ENCODE measurements around the gene APC. TPM values are rescaled to one million over a fixed set of nuclear protein-coding genes. Genes with fewer than 3 reads are reported as not detected.

The APC gene
- total and polyA plus RNA-seq, 2 of the 8 experiments (the other 6 are each of a cell fraction or from before 2014, with no cell fraction given): 6.8 to 41.9 TPM

GRCh38 chr5:112822456-112822855, 84.8 kb downstream of the APC start:
- Histone ChIP-seq H3K18ac (ENCODE audit: extremely low read depth, low read length) (no peak overlapping the region), H2BK12ac (ENCODE audit: low read depth, low read length) (no peak overlapping the region), H3K4me2 (ENCODE audit: insufficient read depth in 1 of 2, low read depth in 2 of 2, low read length in 2 of 2) (no peak overlapping the region), H2BK120ac (replicated peaks; ENCODE audit: low read depth, low read length) (no peak overlapping the region), H4K20me1 (replicated peaks in 1 of 2; ENCODE audit: control insufficient read depth in 1 of 2, insufficient read depth in 2 of 2, low read length in 2 of 2) (peaks cover 0 to 2% of the 10 kb centered on the region in 2 experiments), H3K14ac (ENCODE audit: insufficient read length) (no peak overlapping the region), H3K4me1 (replicated peaks in 1 of 4; ENCODE audit: control insufficient read depth in 3 of 4, insufficient read depth in 4 of 4, low read length in 3 of 4) (peaks cover 0 to 2% (median 0%) of the 10 kb centered on the region in 4 experiments; a peak in 1 of 7 replicates), H3K79me2 (ENCODE audit: control insufficient read depth in 1 of 2, insufficient read depth in 2 of 2, low read length in 2 of 2) (no peaks in the 10 kb centered on the region), H2BK20ac (ENCODE audit: low read length) (no peak overlapping the region), H3K9ac (replicated peaks in 1 of 4; ENCODE audit: extremely low read depth in 1 of 4, low read depth in 3 of 4, low read length in 3 of 4) (no peak overlapping the region), H3K27ac (ENCODE audit: low read depth, low read length) (0 out of 2 replicates have a peak overlapping the region, but pooled peaks have one; percentile 14), H4K8ac (ENCODE audit: extremely low read depth, insufficient read depth, low read length) (no peak overlapping the region), H2AFZ (ENCODE audit: low read length) (no peak overlapping the region), H3K79me1 (ENCODE audit: low read depth, low read length) (no peaks in the 10 kb centered on the region), H3K23ac (ENCODE audit: insufficient read length) (no peak overlapping the region), H3K36me3 (ENCODE audit: control insufficient read depth in 2 of 4, insufficient read depth in 4 of 4, low read length in 3 of 4) (peaks cover 0 to 31% (median 11%) of the 10 kb centered on the region in 4 experiments; a peak in 6 of 8 replicates), H3K23me2 (ENCODE audit: low read depth, low read length) (peaks cover 1% of the 10 kb centered on the region; the same call in 1 of the 2 replicates), H3K27me3 (replicated peaks in 1 of 4; ENCODE audit: control insufficient read depth in 3 of 4, extremely low read depth in 1 of 4, insufficient read depth in 3 of 4, low read length in 3 of 4) (no peaks in the 10 kb centered on the region), H3K4ac (replicated peaks; ENCODE audit: insufficient read length, low read depth, low read length) (no peak overlapping the region), H4K91ac (replicated peaks; ENCODE audit: insufficient read length, low read length) (no peak overlapping the region), H3K56ac (replicated peaks; ENCODE audit: insufficient read length, low read depth, low read length) (no peak overlapping the region), H3K4me3 (ENCODE audit: extremely low read depth in 1 of 4, insufficient read depth in 2 of 4, low read depth in 3 of 4, low read length in 4 of 4) (no peak overlapping the region), H2AK5ac (ENCODE audit: low read depth, low read length) (no peak overlapping the region), H2BK15ac (ENCODE audit: low read length) (no peak overlapping the region), H4K5ac (ENCODE audit: insufficient read length, low read depth, low read length) (no peak overlapping the region), H2BK5ac (ENCODE audit: low read depth, low read length) (no peak overlapping the region), H3K9me3 (ENCODE audit: insufficient read depth in 2 of 2, low read depth in 1 of 2, low read length in 1 of 2) (no peaks in the 10 kb centered on the region)
- 65% methylated on average over 4 of the region's 4 CpGs; no CpG with 5 or more reads in 1 of the 2 experiments for WGBS, 2 experiments (ENCODE audit: extremely low coverage in 1 of 2, insufficient coverage in 1 of 2, insufficient read length in 1 of 2, insufficient replicate concordance in 2 of 2, low coverage in 1 of 2, low lambda C conversion rate in 2 of 2, missing lambda C conversion rate in 1 of 2)
- FAIRE-seq (no peak), DNase-seq (ENCODE audit: low read depth in 1 of 2, low spot score in 2 of 2) (no peak)
- POLR2A ChIA-PET (ENCODE audit: partially characterized antibody): no interaction called here
- CTCF ChIA-PET (ENCODE audit: partially characterized antibody): no interaction called here
- TF ChIP-seq CTBP2 (IDR thresholded peaks at IDR 0.05; ENCODE audit: borderline replicate concordance, insufficient read depth, insufficient read length, low read length): no peak
- TF ChIP-seq BCL11A (IDR thresholded peaks at IDR 0.05; ENCODE audit: low read depth in 2 of 2, low read length in 2 of 2): no peak
- TF ChIP-seq TEAD4 (IDR thresholded peaks at IDR 0.05; ENCODE audit: low read depth, low read length): no peak
- TF ChIP-seq RAD21 (IDR thresholded peaks at IDR 0.05 in 1 of 2, conservative IDR thresholded peaks at IDR 0.05 in 1 of 2; ENCODE audit: low read depth in 2 of 2, low read length in 2 of 2): no peak
- no peak for TF ChIP-seq RFX5 (IDR thresholded peaks at IDR 0.05; ENCODE audit: borderline replicate concordance, low read depth, low read length)
- no peak for TF ChIP-seq BACH1 (IDR thresholded peaks at IDR 0.05; ENCODE audit: low read length)
- no peak for TF ChIP-seq TAF7 (optimal IDR thresholded peaks at IDR 0.05; ENCODE audit: borderline replicate concordance, low read depth, low read length)
